VCaP (cell line): Measurements from ENCODE around the gene SOX30.

Source experiments
- H3K27ac ChIP-seq: fragments of 450-650 bp; 2 replicates; pipeline ENCODE4 v1.5.1; 2017
- TF ChIP-seq, protein P1 (sequence below): fragments of 450-650 bp; conservative IDR thresholded peaks from 2 replicates; pipeline ENCODE4 v1.5.1; 2017; ENCODE audit warnings: mild to moderate bottlenecking, moderate library complexity

Gene SOX30

DNA sequence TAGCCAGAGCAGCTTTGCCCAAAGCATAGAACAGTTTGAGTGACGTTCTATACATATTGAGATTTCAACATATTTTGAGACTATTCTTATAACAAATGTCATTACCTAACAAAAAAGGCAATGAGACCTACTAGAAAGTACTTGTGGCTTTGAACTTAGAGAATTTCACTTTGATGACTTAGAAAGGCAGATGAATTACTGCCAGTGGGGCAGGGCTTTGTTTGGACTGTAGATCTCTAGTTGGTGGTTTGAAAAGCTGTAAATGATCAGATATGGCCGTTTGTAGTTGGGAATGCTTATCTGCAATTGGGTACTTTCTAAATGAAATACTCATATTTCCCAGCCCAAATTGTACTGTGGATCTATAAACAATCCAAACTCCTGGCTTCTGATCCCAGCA, 28.1 kb downstream of the SOX30 start:
- TF ChIP-seq, protein P1, sequence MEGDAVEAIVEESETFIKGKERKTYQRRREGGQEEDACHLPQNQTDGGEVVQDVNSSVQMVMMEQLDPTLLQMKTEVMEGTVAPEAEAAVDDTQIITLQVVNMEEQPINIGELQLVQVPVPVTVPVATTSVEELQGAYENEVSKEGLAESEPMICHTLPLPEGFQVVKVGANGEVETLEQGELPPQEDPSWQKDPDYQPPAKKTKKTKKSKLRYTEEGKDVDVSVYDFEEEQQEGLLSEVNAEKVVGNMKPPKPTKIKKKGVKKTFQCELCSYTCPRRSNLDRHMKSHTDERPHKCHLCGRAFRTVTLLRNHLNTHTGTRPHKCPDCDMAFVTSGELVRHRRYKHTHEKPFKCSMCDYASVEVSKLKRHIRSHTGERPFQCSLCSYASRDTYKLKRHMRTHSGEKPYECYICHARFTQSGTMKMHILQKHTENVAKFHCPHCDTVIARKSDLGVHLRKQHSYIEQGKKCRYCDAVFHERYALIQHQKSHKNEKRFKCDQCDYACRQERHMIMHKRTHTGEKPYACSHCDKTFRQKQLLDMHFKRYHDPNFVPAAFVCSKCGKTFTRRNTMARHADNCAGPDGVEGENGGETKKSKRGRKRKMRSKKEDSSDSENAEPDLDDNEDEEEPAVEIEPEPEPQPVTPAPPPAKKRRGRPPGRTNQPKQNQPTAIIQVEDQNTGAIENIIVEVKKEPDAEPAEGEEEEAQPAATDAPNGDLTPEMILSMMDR: no peak
- no peak overlapping the region for H3K27ac ChIP-seq

DNA sequence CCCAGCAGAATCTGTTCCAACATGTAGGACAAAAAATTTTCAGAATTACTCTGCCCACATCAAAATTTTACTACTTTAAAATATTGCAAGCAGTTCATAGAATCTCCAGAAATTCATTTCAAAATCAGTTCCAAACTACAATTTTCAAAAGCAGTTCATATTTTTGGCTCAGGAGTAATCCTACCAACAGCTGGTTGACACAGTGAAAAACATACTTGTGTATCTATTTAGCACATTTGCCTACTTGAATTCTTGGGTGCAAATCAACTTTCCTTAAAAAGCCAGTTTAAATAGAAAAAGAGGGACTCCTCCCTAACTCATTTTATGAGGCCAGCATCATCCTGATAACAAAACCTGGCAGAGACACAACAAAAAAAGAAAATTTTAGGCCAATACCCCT, 31.5 kb downstream of the SOX30 start:
- TF ChIP-seq, protein P1: no peak
- H3K27ac ChIP-seq: no peak overlapping the region

DNA sequence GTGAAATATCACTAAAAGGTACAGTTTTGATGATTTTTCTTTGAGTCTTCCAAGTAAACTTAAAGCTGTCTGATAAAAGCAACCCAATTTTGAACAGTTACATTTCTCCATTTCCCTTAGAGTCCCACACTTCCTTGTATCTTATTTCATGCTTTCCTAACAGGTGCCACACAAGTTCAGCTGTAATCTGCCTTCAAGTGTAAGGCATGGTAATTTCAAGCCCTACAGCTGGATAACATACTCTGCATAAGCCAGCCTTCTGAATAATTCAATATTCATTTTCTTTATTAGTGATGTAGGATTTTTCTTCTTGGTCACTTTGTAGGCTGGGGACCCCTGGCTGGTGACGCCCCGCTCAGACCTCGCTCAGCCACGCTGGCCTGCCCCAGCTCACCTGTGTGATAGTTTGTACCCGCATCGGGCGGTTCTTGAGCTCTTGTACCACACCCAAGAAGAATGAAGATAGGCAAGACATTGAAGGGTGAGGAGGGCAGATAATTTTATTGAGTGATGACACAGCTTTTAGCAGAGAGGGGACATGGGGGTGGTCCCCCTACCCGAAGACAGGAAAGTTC, 34.0 kb downstream of the SOX30 start:
- H3K27ac ChIP-seq: no peak overlapping the region
- TF ChIP-seq, protein P1: no peak

DNA sequence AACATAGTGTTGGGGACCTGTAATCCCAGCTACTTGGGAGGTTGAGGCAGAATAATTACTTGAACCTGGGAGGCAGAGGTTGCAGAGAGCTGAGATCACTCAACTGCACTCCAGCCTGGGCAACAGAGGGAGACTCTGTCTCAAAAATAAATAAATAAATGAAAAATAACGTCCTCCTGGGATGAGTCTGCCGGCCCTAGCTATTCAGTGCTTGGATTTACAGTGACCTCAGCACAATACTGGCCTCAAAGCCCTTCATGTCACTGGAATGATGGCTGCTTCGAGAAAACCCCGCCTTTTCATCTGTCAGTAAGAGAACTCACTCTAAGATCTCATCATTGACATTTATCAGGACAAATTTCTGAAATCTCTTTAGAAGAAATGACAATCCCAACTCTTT, 35.5 kb downstream of the SOX30 start:
- H3K27ac ChIP-seq: no peak overlapping the region
- TF ChIP-seq, protein P1: no peak

DNA sequence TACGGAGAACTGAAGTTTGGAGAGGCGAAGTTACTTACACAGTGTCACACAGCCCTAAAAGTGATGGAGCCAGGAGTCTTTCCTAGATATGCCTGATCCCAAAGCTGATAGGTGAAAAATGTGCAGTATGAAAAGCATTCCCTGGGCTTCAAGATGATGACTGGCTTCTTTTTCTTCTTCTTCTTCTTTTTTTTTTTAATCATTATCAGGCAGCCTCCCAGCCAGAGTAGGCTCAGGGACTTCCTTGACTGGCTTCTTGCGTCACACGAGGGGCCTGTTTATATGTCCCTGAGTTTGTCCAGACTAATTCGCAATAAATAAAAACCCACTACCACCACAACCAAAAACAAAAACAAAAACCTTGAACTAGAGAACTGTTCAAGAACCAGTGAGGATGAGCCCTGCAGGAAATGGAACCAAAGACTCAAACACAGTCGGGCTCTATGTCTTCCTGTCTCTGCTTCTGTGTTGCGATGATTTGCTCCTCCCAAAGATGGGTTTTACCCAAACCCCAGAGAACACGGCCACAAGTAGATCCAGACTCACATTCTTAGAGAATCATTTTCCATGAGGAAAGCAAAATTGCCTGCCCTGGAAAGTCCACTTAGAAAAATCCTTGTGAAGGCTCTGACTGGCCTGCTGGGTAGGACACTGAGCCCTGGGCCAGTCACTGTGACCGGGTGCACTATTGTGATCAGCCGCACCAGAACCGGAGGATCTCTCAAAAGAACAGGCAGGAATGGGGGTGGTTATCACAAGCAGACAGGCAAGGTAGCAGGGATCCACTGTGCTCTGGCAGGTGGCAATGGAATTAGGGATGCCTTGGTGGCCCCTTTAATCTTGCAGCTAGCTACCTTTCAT, 38.6 kb downstream of the SOX30 start:
- no peak overlapping the region for H3K27ac ChIP-seq
- TF ChIP-seq, protein P1: no peak

DNA sequence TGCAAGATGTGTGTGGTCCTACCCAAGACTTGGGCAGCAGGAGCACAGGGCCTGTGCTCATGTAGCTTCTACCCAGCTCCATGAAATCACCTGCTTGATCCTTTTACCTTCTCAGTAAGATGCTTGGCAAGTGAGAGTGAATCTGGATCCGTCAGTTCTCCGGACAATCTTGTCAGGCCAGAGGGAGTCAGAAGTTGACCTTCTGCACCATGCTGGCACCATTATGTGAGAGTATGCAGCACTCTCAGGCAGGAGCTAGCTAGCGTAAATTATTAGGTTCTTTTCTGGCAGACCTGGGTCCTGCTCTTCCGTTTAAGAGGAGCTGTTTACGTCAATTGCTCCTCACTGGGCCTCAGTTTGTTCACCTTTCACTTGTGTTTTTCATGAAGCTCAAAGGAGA, 39.7 kb downstream of the SOX30 start:
- no peak overlapping the region for H3K27ac ChIP-seq
- TF ChIP-seq, protein P1: no peak

DNA sequence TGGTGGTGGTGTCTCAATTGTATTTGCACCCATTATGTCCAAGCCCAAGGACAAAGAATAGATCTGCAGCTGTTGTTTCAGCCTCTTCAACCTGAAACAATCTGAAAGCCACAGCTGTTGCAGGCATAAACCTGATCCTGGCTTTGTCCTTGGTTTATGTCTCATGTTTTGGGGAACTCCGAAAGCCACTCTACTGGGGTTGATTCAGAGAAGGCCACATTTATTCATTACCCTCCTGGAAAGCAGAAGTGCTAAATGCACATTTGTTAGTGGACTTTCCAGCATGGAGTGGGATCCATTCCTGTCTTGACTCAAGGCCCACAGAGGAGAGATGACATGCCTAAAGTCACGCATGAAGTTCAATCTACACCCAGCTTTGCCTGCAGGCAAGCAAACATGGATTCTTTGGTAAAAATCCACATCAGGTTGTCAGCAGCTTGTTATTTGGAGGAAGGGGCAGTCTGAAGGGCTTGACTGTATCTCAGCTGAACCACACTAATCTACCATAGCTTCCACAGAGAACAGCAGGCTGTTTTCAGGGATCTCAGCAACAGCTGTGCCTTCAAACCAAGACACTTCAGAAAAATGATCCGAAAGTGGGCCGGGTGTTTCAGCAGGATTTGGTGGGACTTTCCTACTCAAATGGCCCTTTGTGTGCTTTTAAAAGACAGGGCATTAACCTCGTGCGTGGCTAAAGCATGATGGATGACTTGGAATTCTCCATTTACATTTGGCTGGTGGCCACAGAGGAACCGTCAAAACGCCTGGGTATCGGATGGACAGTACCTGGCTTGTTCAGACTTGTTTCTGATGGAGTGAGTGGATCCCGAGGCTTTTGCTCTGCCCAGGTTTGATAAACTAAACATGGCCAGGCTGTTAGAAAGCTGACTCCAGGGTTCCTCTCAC, 40.4 kb downstream of the SOX30 start:
- H3K27ac ChIP-seq: no peak overlapping the region
- TF ChIP-seq, protein P1: no peak
